PC-9 (cell line): ENCODE measurements around the gene CAPN5. TPM values are rescaled to one million over a fixed set of nuclear protein-coding genes. Genes with fewer than 3 reads are reported as not detected.
"Not testable (repeated sequence)": the region's sequence is repeated elsewhere in the genome, so short reads cannot be mapped to it uniquely, and the experiment has no call there.

ENCODE experiments used
- BruUV-seq: library from RNA; stranded (reverse); fragments of 400-500 nt; replicated peaks from 2 replicates; lab custom pipeline; 2021; lab: Mats Ljungman, UMichigan
- CTCF ChIA-PET: fragments of 300-600 bp; sonication (Branson Sonifier 250); formaldehyde crosslinking; loops from one replicate; lab custom pipeline; 2022; ENCODE audit warnings: antibody characterized with exemption; lab: Charles Lee
- POLR2A ChIA-PET: fragments of 300-600 bp; sonication (Branson Sonifier 250); formaldehyde crosslinking; loops from one replicate; lab custom pipeline; 2022; ENCODE audit warnings: antibody characterized with exemption; ENCODE audit not compliant: unreplicated experiment; lab: Charles Lee
- DNase-seq, 2 experiments: peaks; one replicate each; pipeline versions ENCODE4 v3.0.0 to v3.0.0-alpha.2; 2015 to 2022; ENCODE audit warnings: mixed read lengths in 1 of 2
- H2AFZ ChIP-seq: fragments of 200-600 bp; sonication (generic); 2 replicates; pipeline ENCODE4 v1.8.1; 2017; ENCODE audit warnings: antibody characterized with exemption
- H3F3A ChIP-seq: fragments of 200-600 bp; sonication (generic); 2 replicates; pipeline ENCODE4 v1.8.1; 2017; ENCODE audit warnings: antibody characterized with exemption, mild to moderate bottlenecking, low read depth; ENCODE audit not compliant: insufficient read depth
- H3K27ac ChIP-seq: fragments of 200-600 bp; sonication (generic); 2 replicates; pipeline ENCODE4 v1.6.1; 2016; ENCODE audit warnings: mixed run types
- H3K27me3 ChIP-seq: fragments of 200-600 bp; sonication (generic); 2 replicates; pipeline ENCODE4 v1.6.1; 2016; ENCODE audit warnings: low read depth, mixed run types; ENCODE audit not compliant: insufficient read depth
- H3K36me3 ChIP-seq: fragments of 200-600 bp; sonication (generic); 2 replicates; pipeline ENCODE4 v1.6.1; 2016; ENCODE audit warnings: low read depth, mixed run types
- H3K4me1 ChIP-seq: fragments of 200-600 bp; sonication (generic); replicated peaks from 2 replicates; pipeline ENCODE4 v1.6.1; 2016; ENCODE audit warnings: mixed run types; ENCODE audit not compliant: insufficient read depth
- H3K4me2 ChIP-seq: fragments of 200-600 bp; sonication (generic); 2 replicates; pipeline ENCODE4 v1.6.1; 2017; ENCODE audit warnings: mixed run types
- H3K4me3 ChIP-seq: fragments of 200-600 bp; sonication (generic); 2 replicates; pipeline ENCODE4 v1.6.1; 2016; ENCODE audit warnings: mixed run types
- H3K79me2 ChIP-seq: fragments of 200-600 bp; sonication (generic); 2 replicates; pipeline ENCODE4 v1.6.1; 2017; ENCODE audit warnings: low read depth, mixed run types
- H3K9me2 ChIP-seq: fragments of 200-600 bp; sonication (generic); 2 replicates; pipeline ENCODE4 v1.8.1; 2017; ENCODE audit warnings: mild to moderate bottlenecking; ENCODE audit not compliant: insufficient read depth
- H3K9me3 ChIP-seq: fragments of 200-600 bp; sonication (generic); 2 replicates; pipeline ENCODE4 v1.8.1; 2016; ENCODE audit warnings: low read depth; ENCODE audit not compliant: insufficient read depth
- H4K20me1 ChIP-seq: fragments of 200-600 bp; sonication (generic); 2 replicates; pipeline ENCODE4 v1.8.1; 2017; ENCODE audit not compliant: insufficient read depth
- EZH2 ChIP-seq: fragments of 200-600 bp; sonication (generic); IDR thresholded peaks from 2 replicates; pipeline ENCODE4 v1.8.0; 2017; ENCODE audit warnings: antibody characterized with exemption, low read depth
- intact Hi-C: fragments of 100-400 bp; cut with micrococcal nuclease; formaldehyde crosslinking; loops from one replicate; pipeline ENCODE4 v1.10.0; 2022; ENCODE audit not compliant: unreplicated experiment
- total RNA-seq: library from RNA; stranded (reverse); gene quantifications from 2 replicates; pipeline ENCODE4 v1.2.3, GENCODE V29; 2021
- TF ChIP-seq, protein P1 (sequence below): fragments of 200-600 bp; sonication (generic); conservative IDR thresholded peaks from 2 replicates; pipeline ENCODE4 v1.6.1; 2017; ENCODE audit warnings: mixed run types, antibody characterized with exemption, mild to moderate bottlenecking, moderate library complexity

CAPN5 gene
- total RNA-seq, 1 experiment from 2014 or later: 9.9 TPM

DNA sequence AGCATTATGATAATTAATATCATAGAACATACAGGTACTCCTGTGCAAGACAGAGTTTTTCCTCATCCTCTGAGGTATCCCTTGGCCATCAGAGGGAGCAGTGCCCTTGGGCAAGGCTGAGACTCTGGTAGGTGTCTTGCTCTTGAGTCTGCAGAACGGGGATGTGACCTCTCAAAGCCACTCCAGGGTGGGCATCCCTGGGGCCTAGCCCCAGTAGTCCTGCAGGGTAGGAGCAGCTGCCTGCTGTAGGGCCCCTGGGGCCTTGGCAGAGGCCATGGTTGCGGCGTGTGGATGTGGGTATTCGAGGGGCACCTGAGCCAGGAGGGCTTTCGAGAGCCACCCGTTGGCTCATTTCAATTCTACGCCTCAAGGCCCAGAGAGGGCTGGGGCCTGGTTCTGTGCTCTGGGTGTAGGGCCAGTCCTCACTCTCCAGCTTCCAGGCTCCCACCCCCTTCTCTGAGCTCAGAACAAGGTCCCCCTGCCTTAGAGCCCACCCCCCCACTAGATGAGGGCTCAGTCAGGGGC, 28.1 kb downstream of the CAPN5 start:
- Histone ChIP-seq H3K4me1 (peaks cover 15% of the 10 kb centered on the region), H3K27ac (no peak overlapping the region), H3K9me2 (no peaks in the 10 kb centered on the region), H3K4me2 (no peak overlapping the region), H3F3A (peaks cover 8% of the 10 kb centered on the region; the same call in 1 of the 2 replicates), H3K9me3 (no peaks in the 10 kb centered on the region), H4K20me1 (no peaks in the 10 kb centered on the region), H3K4me3 (no peak overlapping the region), H3K79me2 (no peaks in the 10 kb centered on the region), H2AFZ (no peak overlapping the region), H3K36me3 (no peaks in the 10 kb centered on the region), H3K27me3 (no peaks in the 10 kb centered on the region)
- intact Hi-C loops: no loop called here
- BruUV-seq: no TSS peak
- DNase-seq: no peak
- POLR2A ChIA-PET: interaction anchor here (0.5 kb wide), 1 partner anchor 335 kb away, joined by 3 read pairs; no protein-coding TSS in a partner anchor
- CTCF ChIA-PET: interaction anchor here (1.4 kb wide), 1 partner anchor 47 kb away, joined by 12 read pairs; no protein-coding TSS in a partner anchor
- no peak for TF ChIP-seq EZH2

DNA sequence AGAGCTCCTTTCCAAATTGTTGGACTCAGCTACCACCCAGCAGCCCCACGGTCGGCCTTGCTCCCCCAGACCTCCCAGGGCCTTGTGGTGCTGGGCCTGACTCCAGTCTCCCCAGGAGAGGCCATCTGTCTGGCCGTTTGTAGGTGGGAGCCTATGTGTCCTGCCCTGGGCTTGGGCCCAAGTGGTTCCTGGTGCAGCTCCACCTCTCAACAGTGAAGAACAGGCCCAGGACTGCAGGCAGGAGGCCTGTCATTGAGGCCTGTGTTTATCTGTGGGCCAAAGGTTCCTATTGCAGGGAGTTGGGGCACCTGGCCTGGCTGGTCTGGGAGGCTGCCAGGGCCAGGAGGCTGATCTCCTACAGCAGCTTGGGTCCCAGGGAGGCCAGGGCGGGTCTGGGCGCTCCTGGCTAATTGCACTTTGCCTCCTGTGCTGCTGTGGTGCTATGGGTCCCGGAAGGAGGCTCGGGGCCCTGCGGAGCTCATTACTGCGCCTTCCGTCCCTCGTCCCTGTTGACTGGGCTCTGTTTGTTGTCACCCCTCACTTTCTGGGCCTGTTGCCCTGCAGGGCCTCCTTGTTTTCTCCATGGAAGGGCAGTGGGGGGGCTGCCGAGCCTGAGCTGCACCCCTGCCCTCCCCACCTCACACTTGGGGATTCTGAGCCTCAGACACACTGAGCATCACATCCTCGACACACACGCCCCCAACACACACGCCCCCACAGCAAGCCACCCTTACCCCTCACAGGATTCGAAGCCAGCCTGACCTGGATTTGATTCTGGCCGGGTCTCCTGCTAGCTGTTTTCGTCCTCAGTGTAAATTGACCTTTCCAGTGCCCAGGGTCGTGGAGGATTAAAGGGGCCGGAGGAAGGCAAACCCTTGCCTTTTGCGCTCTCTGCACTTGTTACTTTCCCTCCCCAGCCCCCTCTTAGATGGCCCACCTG, 29.1 kb downstream of the CAPN5 start:
- Histone ChIP-seq H3K27me3 (no peaks in the 10 kb centered on the region), H3K4me3 (no peak overlapping the region), H3K9me3 (no peaks in the 10 kb centered on the region), H4K20me1 (no peaks in the 10 kb centered on the region), H3K36me3 (no peaks in the 10 kb centered on the region), H3F3A (peaks cover 8% of the 10 kb centered on the region; the same call in 1 of the 2 replicates), H3K79me2 (no peaks in the 10 kb centered on the region), H3K4me1 (peaks cover 6% of the 10 kb centered on the region), H3K4me2 (no peak overlapping the region), H3K27ac (no peak overlapping the region), H2AFZ (no peak overlapping the region), H3K9me2 (no peaks in the 10 kb centered on the region)
- POLR2A ChIA-PET: interaction anchor here (0.5 kb wide), 1 partner anchor 336 kb away, joined by 3 read pairs; no protein-coding TSS in a partner anchor
- intact Hi-C loops: no loop called here
- CTCF ChIA-PET: interaction anchor here (0.7 to 1.4 kb wide), 2 partner anchors 33 to 48 kb away, joined by 4 to 12 read pairs; no protein-coding TSS in a partner anchor
- DNase-seq: no peak
- BruUV-seq: no TSS peak
- no peak for TF ChIP-seq EZH2
- TF ChIP-seq, protein P1, sequence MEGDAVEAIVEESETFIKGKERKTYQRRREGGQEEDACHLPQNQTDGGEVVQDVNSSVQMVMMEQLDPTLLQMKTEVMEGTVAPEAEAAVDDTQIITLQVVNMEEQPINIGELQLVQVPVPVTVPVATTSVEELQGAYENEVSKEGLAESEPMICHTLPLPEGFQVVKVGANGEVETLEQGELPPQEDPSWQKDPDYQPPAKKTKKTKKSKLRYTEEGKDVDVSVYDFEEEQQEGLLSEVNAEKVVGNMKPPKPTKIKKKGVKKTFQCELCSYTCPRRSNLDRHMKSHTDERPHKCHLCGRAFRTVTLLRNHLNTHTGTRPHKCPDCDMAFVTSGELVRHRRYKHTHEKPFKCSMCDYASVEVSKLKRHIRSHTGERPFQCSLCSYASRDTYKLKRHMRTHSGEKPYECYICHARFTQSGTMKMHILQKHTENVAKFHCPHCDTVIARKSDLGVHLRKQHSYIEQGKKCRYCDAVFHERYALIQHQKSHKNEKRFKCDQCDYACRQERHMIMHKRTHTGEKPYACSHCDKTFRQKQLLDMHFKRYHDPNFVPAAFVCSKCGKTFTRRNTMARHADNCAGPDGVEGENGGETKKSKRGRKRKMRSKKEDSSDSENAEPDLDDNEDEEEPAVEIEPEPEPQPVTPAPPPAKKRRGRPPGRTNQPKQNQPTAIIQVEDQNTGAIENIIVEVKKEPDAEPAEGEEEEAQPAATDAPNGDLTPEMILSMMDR: no peak

DNA sequence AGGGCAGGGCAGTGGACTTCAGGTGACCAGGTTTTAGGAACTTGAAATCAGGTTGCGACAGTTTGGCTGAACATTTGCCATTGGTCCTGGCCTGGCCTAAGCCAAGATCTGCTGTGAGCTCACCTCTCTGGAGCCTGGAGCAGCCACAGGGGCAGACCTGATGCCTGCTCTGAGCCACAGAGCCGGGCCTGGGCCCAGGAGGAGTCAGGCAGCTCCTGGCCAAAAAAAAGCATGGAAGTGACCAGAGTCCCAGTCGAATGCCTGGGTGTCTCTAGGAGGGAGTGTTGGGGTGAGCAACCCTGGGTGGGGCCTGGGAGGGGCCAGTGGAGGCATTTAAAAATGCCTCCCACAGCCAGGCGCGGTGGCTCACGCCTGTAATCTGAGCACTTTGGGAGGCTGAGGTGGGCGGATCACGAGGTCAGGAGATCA, 29.8 kb downstream of the CAPN5 start:
- no peak for TF ChIP-seq EZH2
- TF ChIP-seq, protein P1: no peak

DNA sequence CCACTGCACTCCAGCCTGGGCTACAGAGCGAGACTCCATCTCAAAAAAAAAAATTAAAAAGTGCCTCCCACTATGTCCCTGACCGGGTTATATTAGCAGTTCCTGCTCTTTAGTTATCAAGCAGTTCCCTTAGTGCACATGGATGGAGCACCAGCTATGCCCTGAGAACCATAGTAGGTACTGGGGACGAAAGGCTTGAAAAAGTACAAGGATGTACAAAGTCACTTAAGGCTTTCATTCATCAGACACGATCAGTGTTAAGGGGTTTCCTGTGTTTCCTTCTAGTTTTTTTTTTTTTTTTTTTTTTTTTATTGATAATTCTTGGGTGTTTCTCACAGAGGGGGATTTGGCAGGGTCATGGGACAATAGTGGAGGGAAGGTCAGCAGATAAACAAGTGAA, 30.4 kb downstream of the CAPN5 start:
- DNase-seq, H3K4me3 ChIP-seq, H3K27me3 ChIP-seq, H3K4me1 ChIP-seq, CTCF ChIA-PET, H3K27ac ChIP-seq, POLR2A ChIA-PET, H3K9me3 ChIP-seq, H3K9me2 ChIP-seq, H3K79me2 ChIP-seq, H3F3A ChIP-seq, H3K4me2 ChIP-seq, H3K36me3 ChIP-seq, intact Hi-C loops, H4K20me1 ChIP-seq, BruUV-seq, H2AFZ ChIP-seq: not testable (repeated sequence)

More for the DNA sequence above, 29.8 kb downstream of the CAPN5 start:
- ChIA-PET POLR2A (no interaction called here), CTCF (interaction anchor here (0.7 to 1.4 kb wide), 2 partner anchors 34 to 49 kb away, joined by 4 to 12 read pairs; no protein-coding TSS in a partner anchor)
- no peaks in the 10 kb centered on the region for H3K27me3 ChIP-seq
- no peak overlapping the region for H3K27ac ChIP-seq
- no peaks in the 10 kb centered on the region for H3K36me3 ChIP-seq
- BruUV-seq: no TSS peak
- peaks cover 8% of the 10 kb centered on the region; the same call in 1 of the 2 replicates for H3F3A ChIP-seq
- no peak overlapping the region for H2AFZ ChIP-seq
- no peak overlapping the region for H3K4me2 ChIP-seq
- H4K20me1 ChIP-seq: no peaks in the 10 kb centered on the region
- H3K9me2 ChIP-seq: no peaks in the 10 kb centered on the region
- no peak overlapping the region for H3K4me3 ChIP-seq
- DNase-seq: no peak
- intact Hi-C loops: no loop called here
- no peaks in the 10 kb centered on the region for H3K79me2 ChIP-seq
- H3K4me1 ChIP-seq: 0 out of 2 replicates have a peak, but pooled peaks cover 3% of the 10 kb centered on the region
- H3K9me3 ChIP-seq: no peaks in the 10 kb centered on the region
